Activated B cell treated with CpG ODN at 0.5 μM for 24 hours (primary cell): ENCODE data around the gene STXBP1. TPM values are rescaled to one million over a fixed set of nuclear protein-coding genes. Genes with fewer than 3 reads are reported as not detected.

ENCODE experiments used
- ATAC-seq: fragments of 200-7000 bp; cut with Tn5 transposase; one replicate; pipeline ENCODE4 v1.10.0; 2021; ENCODE audit warnings: low read depth, mild to moderate bottlenecking, moderate library complexity
- CTCF ChIA-PET: fragments of 350-600 bp; sonication (Branson Sonifier 250); formaldehyde crosslinking; loops from one replicate; lab custom pipeline; 2021; ENCODE audit warnings: antibody characterized with exemption; lab: Charles Lee
- POLR2A ChIA-PET: fragments of 350-600 bp; sonication (Branson Sonifier 250); formaldehyde crosslinking; loops from one replicate; lab custom pipeline; 2021; ENCODE audit warnings: antibody characterized with exemption; lab: Charles Lee
- DNase-seq: peaks from one replicate; pipeline ENCODE4 v3.0.0; 2022
- H3K27ac Mint-ChIP-seq: one replicate; pipeline ENCODE4 v1.8.0; 2020; ENCODE audit warnings: mixed read lengths
- H3K27me3 Mint-ChIP-seq: one replicate; pipeline ENCODE4 v1.8.0; 2021; ENCODE audit warnings: mixed read lengths
- H3K36me3 Mint-ChIP-seq: one replicate; pipeline ENCODE4 v1.8.0; 2021; ENCODE audit warnings: low read depth, mixed read lengths
- H3K4me1 Mint-ChIP-seq: one replicate; pipeline ENCODE4 v1.8.0; 2021; ENCODE audit warnings: mixed read lengths
- H3K4me3 Mint-ChIP-seq: one replicate; pipeline ENCODE4 v1.8.0; 2020; ENCODE audit warnings: mild to moderate bottlenecking, mixed read lengths
- H3K9me3 Mint-ChIP-seq: one replicate; pipeline ENCODE4 v1.8.0; 2020; ENCODE audit warnings: mixed read lengths
- CTCF ChIP-seq: fragments of 200-600 bp; IDR thresholded peaks from one replicate; pipeline ENCODE4 v1.8.0; 2022; ENCODE audit warnings: antibody characterized with exemption, mild to moderate bottlenecking
- intact Hi-C: fragments of 100-400 bp; cut with micrococcal nuclease; formaldehyde crosslinking; loops from one replicate; pipeline ENCODE4 v1.15.1; 2024
- total RNA-seq: library from RNA; stranded (reverse); gene quantifications from 2 replicates; pipeline ENCODE4 v1.2.3, GENCODE V29; 2022

STXBP1 gene
- total RNA-seq, 1 donor from 2014 or later, result 0.73 TPM

GRCh38 chr9:127686461-127687393 is 74.7 kb downstream of the STXBP1 start:
- no peak overlapping the region for H3K4me3 Mint-ChIP-seq
- DNase-seq (no peak), ATAC-seq (no peak)
- no peak for TF ChIP-seq CTCF
- no peak overlapping the region for H3K27ac Mint-ChIP-seq
- H3K4me1 Mint-ChIP-seq, result no peaks in the 10 kb centered on the region
- H3K27me3 Mint-ChIP-seq, result no peaks in the 10 kb centered on the region
- ChIA-PET CTCF (no interaction called here), POLR2A (no interaction called here)
- intact Hi-C loops, result no loop called here
- no peaks in the 10 kb centered on the region for H3K9me3 Mint-ChIP-seq
- no peaks in the 10 kb centered on the region for H3K36me3 Mint-ChIP-seq

DNA sequence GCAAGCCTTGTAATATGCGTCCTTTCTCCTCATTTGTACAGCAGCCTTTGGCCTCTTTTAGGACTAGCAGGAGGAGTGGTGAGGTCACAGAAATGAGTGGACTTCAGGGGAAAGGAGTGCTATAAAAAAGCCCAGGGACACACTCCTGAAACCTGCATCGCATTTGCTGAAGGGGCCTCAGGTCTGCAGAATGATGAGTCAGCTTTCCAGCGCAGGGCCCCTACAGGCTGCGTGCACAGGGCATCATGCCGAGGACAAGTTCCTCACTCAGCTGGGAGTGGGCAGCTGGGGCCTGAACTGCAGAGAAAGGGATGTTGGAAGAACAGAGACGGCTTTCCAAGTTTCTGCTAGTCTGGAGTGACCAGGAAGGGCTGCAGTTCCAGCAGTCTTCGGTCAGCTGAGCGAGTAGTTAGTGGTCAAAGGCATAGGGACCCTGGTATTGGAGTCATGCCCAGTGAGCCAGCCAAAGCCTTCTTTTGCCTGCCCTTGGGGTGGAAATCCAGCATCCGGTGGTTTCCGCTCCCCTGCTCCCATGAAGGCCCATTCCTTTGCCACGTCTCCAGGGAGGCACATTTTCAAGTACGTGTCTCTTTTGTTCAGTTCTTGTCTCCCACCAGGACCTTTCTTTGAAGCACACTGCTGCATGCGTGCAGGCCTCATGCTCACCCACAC is 77.4 kb downstream of the STXBP1 start:
- ChIA-PET POLR2A (interaction anchor here (1.4 kb wide), 1 partner anchor 8 kb away, joined by 3 read pairs; no protein-coding TSS in a partner anchor), CTCF (no interaction called here)
- Mint-ChIP-seq H3K36me3 (no peaks in the 10 kb centered on the region), H3K27ac (no peak overlapping the region), H3K27me3 (no peaks in the 10 kb centered on the region), H3K9me3 (no peaks in the 10 kb centered on the region), H3K4me3 (no peak overlapping the region), H3K4me1 (no peaks in the 10 kb centered on the region)
- ATAC-seq (no peak), DNase-seq (no peak)
- no peak for TF ChIP-seq CTCF
- intact Hi-C loops, result no loop called here

DNA sequence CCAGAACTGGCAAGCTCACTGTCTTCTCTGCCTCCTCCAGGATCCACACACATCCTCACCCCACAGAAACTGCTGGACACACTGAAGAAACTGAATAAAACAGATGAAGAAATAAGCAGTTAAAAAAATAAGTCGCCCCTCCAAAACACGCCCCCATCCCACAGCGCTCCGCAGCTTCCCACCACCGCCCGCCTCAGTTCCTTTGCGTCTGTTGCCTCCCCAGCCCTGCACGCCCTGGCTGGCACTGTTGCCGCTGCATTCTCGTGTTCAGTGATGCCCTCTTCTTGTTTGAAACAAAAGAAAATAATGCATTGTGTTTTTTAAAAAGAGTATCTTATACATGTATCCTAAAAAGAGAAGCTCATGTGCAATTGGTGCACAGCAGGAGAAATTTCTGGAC is 78.7 kb downstream of the STXBP1 start:
- no peaks in the 10 kb centered on the region for H3K36me3 Mint-ChIP-seq
- no peaks in the 10 kb centered on the region for H3K27me3 Mint-ChIP-seq
- ChIA-PET CTCF (interaction anchor here (0.7 kb wide), 1 partner anchor 178 kb away, joined by 3 read pairs; no protein-coding TSS in a partner anchor), POLR2A (no interaction called here)
- H3K9me3 Mint-ChIP-seq, result no peaks in the 10 kb centered on the region
- H3K27ac Mint-ChIP-seq, result no peak overlapping the region
- H3K4me3 Mint-ChIP-seq, result no peak overlapping the region
- DNase-seq, result no peak
- no peak for ATAC-seq
- intact Hi-C loops, result no loop called here
- H3K4me1 Mint-ChIP-seq, result no peaks in the 10 kb centered on the region
- no peak for TF ChIP-seq CTCF

GRCh38 chr9:127692071-127692470 is 80.0 kb downstream of the STXBP1 start:
- POLR2A ChIA-PET, result no interaction called here
- H3K9me3 Mint-ChIP-seq, result no peaks in the 10 kb centered on the region
- no peak overlapping the region for H3K27ac Mint-ChIP-seq
- no peaks in the 10 kb centered on the region for H3K36me3 Mint-ChIP-seq
- H3K4me3 Mint-ChIP-seq, result no peak overlapping the region
- DNase-seq (no peak), ATAC-seq (no peak)
- CTCF ChIA-PET, result no interaction called here
- intact Hi-C loops, result no loop called here
- no peak for TF ChIP-seq CTCF
- no peaks in the 10 kb centered on the region for H3K27me3 Mint-ChIP-seq
- no peaks in the 10 kb centered on the region for H3K4me1 Mint-ChIP-seq

- H3K4me3 Mint-ChIP-seq, result no peak overlapping the region
- no peaks in the 10 kb centered on the region for H3K4me1 Mint-ChIP-seq
- H3K36me3 Mint-ChIP-seq, result no peaks in the 10 kb centered on the region
- H3K9me3 Mint-ChIP-seq, result no peaks in the 10 kb centered on the region
- CTCF ChIA-PET, result no interaction called here
- no peak for TF ChIP-seq CTCF
- no peaks in the 10 kb centered on the region for H3K27me3 Mint-ChIP-seq
- H3K27ac Mint-ChIP-seq, result no peak overlapping the region
- ATAC-seq (no peak), DNase-seq (no peak)
- POLR2A ChIA-PET, result no interaction called here
- intact Hi-C loops, result no loop called here
These were observed 81.1 kb downstream of the STXBP1 start for GRCh38 chr9:127693143-127693542.
